ENCODE data around the gene MYLK. TPM values are rescaled to one million over a fixed set of nuclear protein-coding genes. Genes with fewer than 3 reads are reported as not detected.

Gene MYLK
- total and polyA plus RNA-seq, 10 of the 15 experiments (the other 5 are each of a cell fraction or from before 2014, with no cell fraction given), result 0.04 to 1.6 (median 0.42) TPM; not detected in 1

DNA sequence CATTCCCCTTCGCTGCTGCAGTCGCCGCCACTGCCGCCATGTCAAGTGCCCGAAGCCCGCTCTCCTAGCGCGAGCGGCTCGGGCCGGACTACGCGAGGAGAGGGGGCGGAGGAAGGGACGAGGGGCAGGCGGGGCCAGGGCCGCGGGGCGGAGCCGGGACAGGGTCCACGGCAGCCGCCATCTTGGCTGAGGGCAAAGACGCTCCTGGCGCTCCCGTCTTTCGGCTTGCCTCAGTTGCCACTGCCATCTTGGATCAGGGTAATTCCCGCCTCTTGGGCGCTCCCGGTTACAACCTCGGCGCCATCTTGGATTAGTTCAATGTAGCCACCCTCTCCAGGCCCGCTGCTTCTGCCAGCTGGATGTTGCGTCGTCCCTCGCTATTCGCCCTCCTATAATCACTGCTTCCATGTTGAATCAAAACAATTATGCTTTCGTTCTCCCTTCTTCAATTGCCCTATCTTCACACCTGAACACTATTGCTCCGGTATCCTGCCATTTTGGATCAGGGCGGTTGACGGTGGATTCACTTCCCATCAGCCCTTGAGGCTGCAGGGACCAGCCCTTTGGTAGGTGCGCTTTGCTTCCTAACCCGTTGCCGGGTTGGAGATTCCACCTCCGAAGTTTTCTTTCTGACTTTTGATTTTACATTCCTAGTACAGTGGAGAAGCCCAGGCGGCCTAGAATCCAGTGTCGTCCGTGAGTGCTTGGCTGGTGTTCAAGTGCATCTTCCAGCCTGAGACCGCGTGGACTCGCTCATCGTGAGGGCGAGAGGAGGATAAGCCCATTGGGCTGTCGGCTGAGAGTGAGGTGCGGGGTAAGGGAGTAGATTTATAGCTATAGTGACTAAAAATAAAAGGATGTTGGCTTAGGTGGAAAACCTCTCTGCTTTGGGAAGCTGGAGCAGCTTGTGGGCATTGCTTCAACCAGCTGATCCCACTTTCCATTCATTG, 298.9 kb downstream of the MYLK start, which contains the start of gene HACD2 (continued):
- TF ChIP-seq, protein P1, sequence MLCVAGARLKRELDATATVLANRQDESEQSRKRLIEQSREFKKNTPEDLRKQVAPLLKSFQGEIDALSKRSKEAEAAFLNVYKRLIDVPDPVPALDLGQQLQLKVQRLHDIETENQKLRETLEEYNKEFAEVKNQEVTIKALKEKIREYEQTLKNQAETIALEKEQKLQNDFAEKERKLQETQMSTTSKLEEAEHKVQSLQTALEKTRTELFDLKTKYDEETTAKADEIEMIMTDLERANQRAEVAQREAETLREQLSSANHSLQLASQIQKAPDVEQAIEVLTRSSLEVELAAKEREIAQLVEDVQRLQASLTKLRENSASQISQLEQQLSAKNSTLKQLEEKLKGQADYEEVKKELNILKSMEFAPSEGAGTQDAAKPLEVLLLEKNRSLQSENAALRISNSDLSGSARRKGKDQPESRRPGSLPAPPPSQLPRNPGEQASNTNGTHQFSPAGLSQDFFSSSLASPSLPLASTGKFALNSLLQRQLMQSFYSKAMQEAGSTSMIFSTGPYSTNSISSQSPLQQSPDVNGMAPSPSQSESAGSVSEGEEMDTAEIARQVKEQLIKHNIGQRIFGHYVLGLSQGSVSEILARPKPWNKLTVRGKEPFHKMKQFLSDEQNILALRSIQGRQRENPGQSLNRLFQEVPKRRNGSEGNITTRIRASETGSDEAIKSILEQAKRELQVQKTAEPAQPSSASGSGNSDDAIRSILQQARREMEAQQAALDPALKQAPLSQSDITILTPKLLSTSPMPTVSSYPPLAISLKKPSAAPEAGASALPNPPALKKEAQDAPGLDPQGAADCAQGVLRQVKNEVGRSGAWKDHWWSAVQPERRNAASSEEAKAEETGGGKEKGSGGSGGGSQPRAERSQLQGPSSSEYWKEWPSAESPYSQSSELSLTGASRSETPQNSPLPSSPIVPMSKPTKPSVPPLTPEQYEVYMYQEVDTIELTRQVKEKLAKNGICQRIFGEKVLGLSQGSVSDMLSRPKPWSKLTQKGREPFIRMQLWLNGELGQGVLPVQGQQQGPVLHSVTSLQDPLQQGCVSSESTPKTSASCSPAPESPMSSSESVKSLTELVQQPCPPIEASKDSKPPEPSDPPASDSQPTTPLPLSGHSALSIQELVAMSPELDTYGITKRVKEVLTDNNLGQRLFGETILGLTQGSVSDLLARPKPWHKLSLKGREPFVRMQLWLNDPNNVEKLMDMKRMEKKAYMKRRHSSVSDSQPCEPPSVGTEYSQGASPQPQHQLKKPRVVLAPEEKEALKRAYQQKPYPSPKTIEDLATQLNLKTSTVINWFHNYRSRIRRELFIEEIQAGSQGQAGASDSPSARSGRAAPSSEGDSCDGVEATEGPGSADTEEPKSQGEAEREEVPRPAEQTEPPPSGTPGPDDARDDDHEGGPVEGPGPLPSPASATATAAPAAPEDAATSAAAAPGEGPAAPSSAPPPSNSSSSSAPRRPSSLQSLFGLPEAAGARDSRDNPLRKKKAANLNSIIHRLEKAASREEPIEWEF (IDR thresholded peaks at IDR 0.05; ENCODE audit: insufficient replicate concordance, low read depth, low read length), result peak; percentile 35
- no peak for TF ChIP-seq TCF7 (IDR thresholded peaks at IDR 0.05; ENCODE audit: borderline replicate concordance)
- peak; percentile 32 for TF ChIP-seq HDAC6 (IDR thresholded peaks at IDR 0.05; ENCODE audit: unreplicated experiment)
- TF ChIP-seq, protein P2, sequence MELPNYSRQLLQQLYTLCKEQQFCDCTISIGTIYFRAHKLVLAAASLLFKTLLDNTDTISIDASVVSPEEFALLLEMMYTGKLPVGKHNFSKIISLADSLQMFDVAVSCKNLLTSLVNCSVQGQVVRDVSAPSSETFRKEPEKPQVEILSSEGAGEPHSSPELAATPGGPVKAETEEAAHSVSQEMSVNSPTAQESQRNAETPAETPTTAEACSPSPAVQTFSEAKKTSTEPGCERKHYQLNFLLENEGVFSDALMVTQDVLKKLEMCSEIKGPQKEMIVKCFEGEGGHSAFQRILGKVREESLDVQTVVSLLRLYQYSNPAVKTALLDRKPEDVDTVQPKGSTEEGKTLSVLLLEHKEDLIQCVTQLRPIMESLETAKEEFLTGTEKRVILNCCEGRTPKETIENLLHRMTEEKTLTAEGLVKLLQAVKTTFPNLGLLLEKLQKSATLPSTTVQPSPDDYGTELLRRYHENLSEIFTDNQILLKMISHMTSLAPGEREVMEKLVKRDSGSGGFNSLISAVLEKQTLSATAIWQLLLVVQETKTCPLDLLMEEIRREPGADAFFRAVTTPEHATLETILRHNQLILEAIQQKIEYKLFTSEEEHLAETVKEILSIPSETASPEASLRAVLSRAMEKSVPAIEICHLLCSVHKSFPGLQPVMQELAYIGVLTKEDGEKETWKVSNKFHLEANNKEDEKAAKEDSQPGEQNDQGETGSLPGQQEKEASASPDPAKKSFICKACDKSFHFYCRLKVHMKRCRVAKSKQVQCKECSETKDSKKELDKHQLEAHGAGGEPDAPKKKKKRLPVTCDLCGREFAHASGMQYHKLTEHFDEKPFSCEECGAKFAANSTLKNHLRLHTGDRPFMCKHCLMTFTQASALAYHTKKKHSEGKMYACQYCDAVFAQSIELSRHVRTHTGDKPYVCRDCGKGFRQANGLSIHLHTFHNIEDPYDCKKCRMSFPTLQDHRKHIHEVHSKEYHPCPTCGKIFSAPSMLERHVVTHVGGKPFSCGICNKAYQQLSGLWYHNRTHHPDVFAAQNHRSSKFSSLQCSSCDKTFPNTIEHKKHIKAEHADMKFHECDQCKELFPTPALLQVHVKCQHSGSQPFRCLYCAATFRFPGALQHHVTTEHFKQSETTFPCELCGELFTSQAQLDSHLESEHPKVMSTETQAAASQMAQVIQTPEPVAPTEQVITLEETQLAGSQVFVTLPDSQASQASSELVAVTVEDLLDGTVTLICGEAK (IDR thresholded peaks at IDR 0.05; ENCODE audit: borderline replicate concordance), result peak; percentile 56; the same call in 1 of the 2 replicates
- no peak for TF ChIP-seq ESRRA (IDR thresholded peaks at IDR 0.05; ENCODE audit: low read length)
